Calu3 (cell line): ENCODE measurements around the gene MACROD2. TPM values are rescaled to one million over a fixed set of nuclear protein-coding genes. Genes with fewer than 3 reads are reported as not detected.

Experiments used
- BruUV-seq: library from RNA; stranded (reverse); fragments of 400-500 nt; replicated peaks from 2 replicates; lab custom pipeline; 2021; lab: Mats Ljungman, UMichigan
- CTCF ChIA-PET: fragments of 300-600 bp; sonication (Branson Sonifier 250); formaldehyde crosslinking; loops from one replicate; lab custom pipeline; 2022; ENCODE audit warnings: antibody characterized with exemption; lab: Charles Lee
- DNase-seq: peaks from one replicate; pipeline ENCODE4 v3.0.0; 2022
- H3K27ac Mint-ChIP-seq: one replicate; pipeline ENCODE4 v1.8.0; 2022; ENCODE audit warnings: mixed read lengths; ENCODE audit not compliant: unreplicated experiment
- H3K27me3 Mint-ChIP-seq: one replicate; pipeline ENCODE4 v1.8.0; 2022; ENCODE audit warnings: mixed read lengths; ENCODE audit not compliant: unreplicated experiment
- H3K36me3 Mint-ChIP-seq: one replicate; pipeline ENCODE4 v1.8.0; 2022; ENCODE audit warnings: mild to moderate bottlenecking, moderate library complexity, mixed read lengths; ENCODE audit not compliant: insufficient read depth, unreplicated experiment
- H3K4me1 Mint-ChIP-seq: one replicate; pipeline ENCODE4 v1.8.0; 2022; ENCODE audit warnings: mild to moderate bottlenecking, low read depth, mixed read lengths; ENCODE audit not compliant: unreplicated experiment
- H3K4me3 Mint-ChIP-seq: one replicate; pipeline ENCODE4 v1.8.0; 2022; ENCODE audit warnings: mild to moderate bottlenecking, low read depth, moderate library complexity, mixed read lengths; ENCODE audit not compliant: unreplicated experiment
- H3K9me3 Mint-ChIP-seq: one replicate; pipeline ENCODE4 v1.8.0; 2022; ENCODE audit warnings: low read depth, mixed read lengths; ENCODE audit not compliant: unreplicated experiment
- CTCF ChIP-seq: fragments of 200-600 bp; IDR thresholded peaks from one replicate; pipeline ENCODE4 v1.8.0; 2022; ENCODE audit warnings: antibody characterized with exemption; ENCODE audit not compliant: unreplicated experiment
- intact Hi-C: fragments of 100-400 bp; cut with micrococcal nuclease; formaldehyde crosslinking; loops from one replicate; pipeline ENCODE4 v1.10.0; 2022; ENCODE audit not compliant: unreplicated experiment
- total RNA-seq: library from RNA; stranded (reverse); gene quantifications from 2 replicates; pipeline ENCODE4 v1.2.3, GENCODE V29; 2022

The MACROD2 gene
- total RNA-seq, 1 experiment from 2014 or later: 29.4 TPM

- H3K27ac Mint-ChIP-seq: no peak overlapping the region
- H3K4me3 Mint-ChIP-seq: no peak overlapping the region
- CTCF ChIA-PET: no interaction called here
Measured at GRCh38 chr20:15612769-15613168, 1617.5 kb downstream of the MACROD2 start.

GRCh38 chr20:15613530-15613929 lies 1618.2 kb downstream of the MACROD2 start:
- Mint-ChIP-seq H3K4me1 (no peaks in the 10 kb centered on the region), H3K27me3 (no peaks in the 10 kb centered on the region), H3K36me3 (no peaks in the 10 kb centered on the region), H3K4me3 (no peak overlapping the region), H3K9me3 (no peaks in the 10 kb centered on the region), H3K27ac (no peak overlapping the region)
- TF ChIP-seq CTCF: no peak
- BruUV-seq: no TSS peak
- CTCF ChIA-PET: no interaction called here
- intact Hi-C loops: no loop called here
- no peak for DNase-seq

More at GRCh38 chr20:15612769-15613168, 1617.5 kb downstream of the MACROD2 start:
- intact Hi-C loops: no loop called here
- Mint-ChIP-seq H3K9me3 (no peaks in the 10 kb centered on the region), H3K36me3 (no peaks in the 10 kb centered on the region), H3K27me3 (no peaks in the 10 kb centered on the region), H3K4me1 (no peaks in the 10 kb centered on the region)
- no peak for TF ChIP-seq CTCF
- no peak for DNase-seq
- BruUV-seq: no TSS peak

- H3K9me3 Mint-ChIP-seq: no peaks in the 10 kb centered on the region
- no peaks in the 10 kb centered on the region for H3K36me3 Mint-ChIP-seq
- intact Hi-C loops: no loop called here
- H3K4me1 Mint-ChIP-seq: no peaks in the 10 kb centered on the region
- CTCF ChIA-PET: no interaction called here
- BruUV-seq: no TSS peak
- H3K4me3 Mint-ChIP-seq: no peak overlapping the region
- no peaks in the 10 kb centered on the region for H3K27me3 Mint-ChIP-seq
- DNase-seq: no peak
- H3K27ac Mint-ChIP-seq: no peak overlapping the region
- TF ChIP-seq CTCF: no peak
Measured at GRCh38 chr20:15616626-15617025, 1621.3 kb downstream of the MACROD2 start.

- no peak overlapping the region for H3K4me3 Mint-ChIP-seq
- intact Hi-C loops: no loop called here
- H3K4me1 Mint-ChIP-seq: no peaks in the 10 kb centered on the region
- no peaks in the 10 kb centered on the region for H3K27me3 Mint-ChIP-seq
- BruUV-seq: no TSS peak
- H3K27ac Mint-ChIP-seq: no peak overlapping the region
- H3K9me3 Mint-ChIP-seq: no peaks in the 10 kb centered on the region
- no peak for TF ChIP-seq CTCF
- CTCF ChIA-PET: interaction anchor here (0.7 kb wide), 1 partner anchor 952 kb away, joined by 3 read pairs; no protein-coding TSS in a partner anchor
- H3K36me3 Mint-ChIP-seq: no peaks in the 10 kb centered on the region
- DNase-seq: no peak
Measured at GRCh38 chr20:15618110-15618509, 1622.8 kb downstream of the MACROD2 start.
